H9 (cell line): ENCODE data around the gene MYLK. TPM values are rescaled to one million over a fixed set of nuclear protein-coding genes. Genes with fewer than 3 reads are reported as not detected.

Experiments
- DNase-seq: peaks from one replicate; pipeline ENCODE4 v3.0.0-alpha.2; 2017
- H2AFZ ChIP-seq: one replicate; pipeline ENCODE4 v1.6.1; 2013; ENCODE audit warnings: mild to moderate bottlenecking, low read length, control low read depth, moderate library complexity
- H2AK5ac ChIP-seq: 2 replicates; pipeline ENCODE4 v1.6.1; 2013; ENCODE audit warnings: low read length, control low read depth, mixed read lengths; ENCODE audit not compliant: insufficient read length
- H2BK120ac ChIP-seq: one replicate; pipeline ENCODE4 v1.6.1; 2013; ENCODE audit warnings: low read depth, mild to moderate bottlenecking, low read length, control low read depth, inconsistent platforms; ENCODE audit not compliant: poor library complexity, severe bottlenecking
- H2BK12ac ChIP-seq: 2 replicates; pipeline ENCODE4 v1.6.1; 2013; ENCODE audit warnings: low read length, control low read depth, mixed read lengths, low read depth; ENCODE audit not compliant: insufficient read length
- H2BK15ac ChIP-seq: 2 replicates; pipeline ENCODE4 v1.6.1; 2013; ENCODE audit warnings: low read depth, low read length, control low read depth
- H2BK20ac ChIP-seq: one replicate; pipeline ENCODE4 v1.6.1; 2013; ENCODE audit warnings: low read depth, mild to moderate bottlenecking, low read length, control low read depth, inconsistent platforms; ENCODE audit not compliant: poor library complexity, severe bottlenecking
- H2BK5ac ChIP-seq: 2 replicates; pipeline ENCODE4 v1.6.1; 2013; ENCODE audit warnings: low read length, control low read depth, mixed read lengths; ENCODE audit not compliant: insufficient read length
- H3K14ac ChIP-seq: 2 replicates; pipeline ENCODE4 v1.6.1; 2013; ENCODE audit warnings: low read length, control low read depth; ENCODE audit not compliant: insufficient read depth
- H3K18ac ChIP-seq: 2 replicates; pipeline ENCODE4 v1.6.1; 2013; ENCODE audit warnings: low read depth, mild to moderate bottlenecking, mixed read lengths, low read length, control low read depth; ENCODE audit not compliant: insufficient read length
- H3K23ac ChIP-seq: 2 replicates; pipeline ENCODE4 v1.6.1; 2013; ENCODE audit warnings: low read length, control low read depth, mixed read lengths, low read depth; ENCODE audit not compliant: insufficient read length
- H3K23me2 ChIP-seq: 2 replicates; pipeline ENCODE4 v1.6.1; 2013; ENCODE audit warnings: low read depth, mild to moderate bottlenecking, mixed read lengths, low read length, control low read depth; ENCODE audit not compliant: insufficient read length, poor library complexity, severe bottlenecking
- H3K27ac ChIP-seq: 2 replicates; pipeline ENCODE4 v1.5.1; 2013; ENCODE audit warnings: low read length, control low read depth, mixed read lengths, low read depth; ENCODE audit not compliant: insufficient read length
- H3K27me3 ChIP-seq: 2 replicates; pipeline ENCODE4 v1.6.1; 2013; ENCODE audit warnings: low read length, control low read depth, inconsistent platforms; ENCODE audit not compliant: insufficient read depth
- H3K4ac ChIP-seq: 2 replicates; pipeline ENCODE4 v1.6.1; 2013; ENCODE audit warnings: low read depth, mild to moderate bottlenecking, control low read depth, inconsistent platforms, low read length, moderate library complexity
- H3K4me1 ChIP-seq: 2 replicates; pipeline ENCODE4 v1.6.1; 2013; ENCODE audit warnings: low read length, control low read depth, inconsistent platforms; ENCODE audit not compliant: insufficient read depth
- H3K4me2 ChIP-seq: 2 replicates; pipeline ENCODE4 v1.6.1; 2013; ENCODE audit warnings: low read length, control low read depth, mixed read lengths; ENCODE audit not compliant: insufficient read length, insufficient read depth
- H3K56ac ChIP-seq: 2 replicates; pipeline ENCODE4 v1.6.1; 2013; ENCODE audit warnings: low read depth, mild to moderate bottlenecking, mixed read lengths, low read length, control low read depth; ENCODE audit not compliant: insufficient read length
- H3K79me1 ChIP-seq: 2 replicates; pipeline ENCODE4 v1.6.1; 2013; ENCODE audit warnings: low read depth, mild to moderate bottlenecking, moderate library complexity, low read length, control low read depth, inconsistent platforms; ENCODE audit not compliant: insufficient read depth, poor library complexity, severe bottlenecking
- H3K79me2 ChIP-seq: 2 replicates; pipeline ENCODE4 v1.6.1; 2013; ENCODE audit warnings: low read length, control low read depth, inconsistent platforms; ENCODE audit not compliant: insufficient read depth
- H3K9ac ChIP-seq: 2 replicates; pipeline ENCODE4 v1.6.1; 2013; ENCODE audit warnings: low read length, control low read depth, mixed read lengths; ENCODE audit not compliant: insufficient read length; ENCODE audit errors: extremely low read depth
- H3K9me3 ChIP-seq: one replicate; pipeline ENCODE4 v1.6.1; 2013; ENCODE audit warnings: low read depth, low read length, inconsistent platforms; ENCODE audit not compliant: control insufficient read depth
- H3T11ph ChIP-seq: one replicate; pipeline ENCODE4 v1.6.1; 2013; ENCODE audit warnings: mild to moderate bottlenecking, low read length, control low read depth, inconsistent platforms
- H4K20me1 ChIP-seq: one replicate; pipeline ENCODE4 v1.6.1; 2013; ENCODE audit not compliant: control insufficient read depth, insufficient read length, insufficient read depth
- H4K5ac ChIP-seq: 2 replicates; pipeline ENCODE4 v1.6.1; 2013; ENCODE audit warnings: low read depth, mild to moderate bottlenecking, mixed read lengths, low read length, control low read depth; ENCODE audit not compliant: insufficient read length
- H4K8ac ChIP-seq: replicated peaks from 2 replicates; pipeline ENCODE4 v1.6.1; 2013; ENCODE audit warnings: low read length, control low read depth, mixed read lengths, low read depth; ENCODE audit not compliant: insufficient read length
- H4K91ac ChIP-seq: 2 replicates; pipeline ENCODE4 v1.6.1; 2013; ENCODE audit warnings: low read depth, mild to moderate bottlenecking, moderate library complexity, mixed read lengths, low read length, control low read depth; ENCODE audit not compliant: insufficient read length
- H3K27ac Mint-ChIP-seq, 3 experiments: 2 replicates in 2 of 3; 3 replicates in 1 of 3; pipeline ENCODE4 v1.8.0; 2020 to 2021; ENCODE audit warnings: mixed read lengths in 3 of 3, mild to moderate bottlenecking in 1 of 3, moderate library complexity in 1 of 3
- H3K27me3 Mint-ChIP-seq: 2 replicates; pipeline ENCODE4 v1.8.0; 2021; ENCODE audit warnings: low read depth, mild to moderate bottlenecking, moderate library complexity, mixed read lengths
- H3K36me3 Mint-ChIP-seq, 3 experiments: 2 replicates in 2 of 3; 3 replicates in 1 of 3; pipeline ENCODE4 v1.8.0; 2020 to 2021; ENCODE audit warnings: low read depth in 3 of 3, mixed read lengths in 3 of 3; ENCODE audit not compliant: insufficient read depth in 1 of 3
- H3K4me1 Mint-ChIP-seq, 2 experiments: 2 replicates each; pipeline ENCODE4 v1.8.0; 2020; ENCODE audit warnings: mixed read lengths in 2 of 2
- H3K4me3 Mint-ChIP-seq, 2 experiments: 2 replicates in 1 of 2; 3 replicates in 1 of 2; pipeline ENCODE4 v1.8.0; 2020 to 2021; ENCODE audit warnings: mild to moderate bottlenecking in 2 of 2, mixed read lengths in 2 of 2, moderate library complexity in 1 of 2
- H3K9me3 Mint-ChIP-seq, 2 experiments: 2 replicates in 1 of 2; 3 replicates in 1 of 2; pipeline ENCODE4 v1.8.0; 2020; ENCODE audit warnings: mild to moderate bottlenecking in 2 of 2, mixed read lengths in 2 of 2, moderate library complexity in 1 of 2
- CTCF ChIP-seq: fragments of 200-600 bp; sonication (generic); conservative IDR thresholded peaks from 3 replicates; pipeline ENCODE4 v1.8.0; 2021; ENCODE audit warnings: antibody characterized with exemption, mild to moderate bottlenecking
- WGBS: extraction: QIAGEN DNeasy Blood & Tissue Kit; methylation state at CpG from one replicate; pipeline ENCODE4 v1.1.7; 2013; ENCODE audit warnings: missing lambda C conversion rate, low lambda C conversion rate, mixed read lengths; ENCODE audit not compliant: insufficient read length; ENCODE audit errors: extremely low coverage; 5-methylcytosine and 5-hydroxymethylcytosine counted together
- long read RNA-seq: library from polyadenylated mRNA; unstranded; transcript quantifications from one replicate; pipeline ENCODE4 v2.0.0, GENCODE V29; 2020
- total RNA-seq: library from RNA; stranded (reverse); gene quantifications from 2 replicates; pipeline ENCODE4 v1.2.1, GENCODE V29; 2021

Gene MYLK, protein sequence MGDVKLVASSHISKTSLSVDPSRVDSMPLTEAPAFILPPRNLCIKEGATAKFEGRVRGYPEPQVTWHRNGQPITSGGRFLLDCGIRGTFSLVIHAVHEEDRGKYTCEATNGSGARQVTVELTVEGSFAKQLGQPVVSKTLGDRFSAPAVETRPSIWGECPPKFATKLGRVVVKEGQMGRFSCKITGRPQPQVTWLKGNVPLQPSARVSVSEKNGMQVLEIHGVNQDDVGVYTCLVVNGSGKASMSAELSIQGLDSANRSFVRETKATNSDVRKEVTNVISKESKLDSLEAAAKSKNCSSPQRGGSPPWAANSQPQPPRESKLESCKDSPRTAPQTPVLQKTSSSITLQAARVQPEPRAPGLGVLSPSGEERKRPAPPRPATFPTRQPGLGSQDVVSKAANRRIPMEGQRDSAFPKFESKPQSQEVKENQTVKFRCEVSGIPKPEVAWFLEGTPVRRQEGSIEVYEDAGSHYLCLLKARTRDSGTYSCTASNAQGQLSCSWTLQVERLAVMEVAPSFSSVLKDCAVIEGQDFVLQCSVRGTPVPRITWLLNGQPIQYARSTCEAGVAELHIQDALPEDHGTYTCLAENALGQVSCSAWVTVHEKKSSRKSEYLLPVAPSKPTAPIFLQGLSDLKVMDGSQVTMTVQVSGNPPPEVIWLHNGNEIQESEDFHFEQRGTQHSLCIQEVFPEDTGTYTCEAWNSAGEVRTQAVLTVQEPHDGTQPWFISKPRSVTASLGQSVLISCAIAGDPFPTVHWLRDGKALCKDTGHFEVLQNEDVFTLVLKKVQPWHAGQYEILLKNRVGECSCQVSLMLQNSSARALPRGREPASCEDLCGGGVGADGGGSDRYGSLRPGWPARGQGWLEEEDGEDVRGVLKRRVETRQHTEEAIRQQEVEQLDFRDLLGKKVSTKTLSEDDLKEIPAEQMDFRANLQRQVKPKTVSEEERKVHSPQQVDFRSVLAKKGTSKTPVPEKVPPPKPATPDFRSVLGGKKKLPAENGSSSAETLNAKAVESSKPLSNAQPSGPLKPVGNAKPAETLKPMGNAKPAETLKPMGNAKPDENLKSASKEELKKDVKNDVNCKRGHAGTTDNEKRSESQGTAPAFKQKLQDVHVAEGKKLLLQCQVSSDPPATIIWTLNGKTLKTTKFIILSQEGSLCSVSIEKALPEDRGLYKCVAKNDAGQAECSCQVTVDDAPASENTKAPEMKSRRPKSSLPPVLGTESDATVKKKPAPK (N-terminal part only)
- 10.1 and 10.4 TPM in 2 replicates for total RNA-seq
- long read RNA-seq, partial matches to known transcripts = 3 of 6 reads
- long read RNA-seq, other reads (novel, unspliced or antisense) = 3 of 6 reads

- Mint-ChIP-seq H3K27ac (peak within 1 kb of the TSS in 2 of 3 experiments; percentile 55 to 87; a peak in 4 of 7 replicates), H3K36me3 (peaks cover 0 to 15% (median 2%) of the 10 kb centered on the region in 3 experiments; a peak in 4 of 7 replicates)
- no peak within 1 kb of the TSS for H3K27ac ChIP-seq
Observed at GRCh38 chr3:123884203-123884831, at the start of gene MYLK. TSS of gene MYLK (minus strand) at chr3:123884332. CDS start at chr3:123793841, 90,491 bp downstream.

More at GRCh38 chr3:123884203-123884831, at the start of gene MYLK:
- Mint-ChIP-seq H3K4me1 (peaks cover 21 to 26% of the 10 kb centered on the region in 2 experiments), H3K9me3 (peaks cover 9 to 20% of the 10 kb centered on the region in 2 experiments), H3K27me3 (peaks cover 32% of the 10 kb centered on the region), H3K4me3 (peak within 1 kb of the TSS; percentile 74 to 89)
- H3K9ac ChIP-seq = peak within 1 kb of the TSS; percentile 39
- H3K27me3 ChIP-seq = peaks cover 4% of the 10 kb centered on the region; the same call in 1 of the 2 replicates
- H2AK5ac ChIP-seq = no peak within 1 kb of the TSS
- no peaks in the 10 kb centered on the region for H3K4me1 ChIP-seq
- H4K5ac ChIP-seq = no peak within 1 kb of the TSS
- no peak within 1 kb of the TSS for H2BK15ac ChIP-seq
- no peaks in the 10 kb centered on the region for H3K79me1 ChIP-seq
- H3K18ac ChIP-seq = peak within 1 kb of the TSS; percentile 62
- H3T11ph ChIP-seq = no peak within 1 kb of the TSS
- peak within 1 kb of the TSS; percentile 65 for H3K4me2 ChIP-seq
- no peaks in the 10 kb centered on the region for H3K79me2 ChIP-seq
- TF ChIP-seq CTCF = no peak
- no peak within 1 kb of the TSS for H2BK12ac ChIP-seq
- H4K91ac ChIP-seq = no peak within 1 kb of the TSS
- DNase-seq = peak; percentile 98
- no peak within 1 kb of the TSS for H3K4ac ChIP-seq
- no peak within 1 kb of the TSS for H3K56ac ChIP-seq
- H3K9me3 ChIP-seq = no peaks in the 10 kb centered on the region
- H3K23me2 ChIP-seq = peaks cover 13% of the 10 kb centered on the region
- no peak within 1 kb of the TSS for H4K8ac ChIP-seq
- H2AFZ ChIP-seq = no peak within 1 kb of the TSS
- WGBS = no CpG with 5 or more reads among the region's 70 CpGs
- no peaks in the 10 kb centered on the region for H4K20me1 ChIP-seq
- no peak within 1 kb of the TSS for H2BK5ac ChIP-seq
- no peak within 1 kb of the TSS for H3K23ac ChIP-seq
- peak within 1 kb of the TSS; percentile 87 for H3K14ac ChIP-seq
- H2BK120ac ChIP-seq = no peak within 1 kb of the TSS
- no peak within 1 kb of the TSS for H2BK20ac ChIP-seq
